Lung (tissue), 12 donors: ENCODE measurements around the gene ZNF764. TPM values are rescaled to one million over a fixed set of nuclear protein-coding genes. Genes with fewer than 3 reads are reported as not detected.

Experiments used
- ATAC-seq: fragments of 200-7000 bp; cut with Tn5 transposase; one replicate; pipeline ENCODE4 v1.9.1; 2020; ENCODE audit warnings: moderate number of reproducible peaks; ENCODE audit not compliant: insufficient read depth, low FRiP score
- DNase-seq, 3 donors: peaks; one replicate each; pipeline ENCODE4 v3.0.0-alpha.2; 2013 to 2017
- H3K27ac ChIP-seq, 2 donors: one replicate each; pipeline ENCODE4 v1.5.1; 2013; ENCODE audit warnings: mild to moderate bottlenecking in 2 of 2, moderate library complexity in 2 of 2, control low read depth in 1 of 2, inconsistent platforms in 1 of 2, low read depth in 1 of 2, low read length in 1 of 2
- H3K27me3 ChIP-seq, 3 donors: one replicate each; pipeline ENCODE4 v1.5.1; 2013; ENCODE audit warnings: low read length in 2 of 3; ENCODE audit not compliant: control insufficient read depth in 3 of 3, insufficient read depth in 3 of 3
- H3K36me3 ChIP-seq, 4 donors: one replicate each; pipeline ENCODE4 v1.5.1; 2013; ENCODE audit warnings: low read length in 4 of 4, mild to moderate bottlenecking in 1 of 4, moderate library complexity in 1 of 4; ENCODE audit not compliant: control insufficient read depth in 4 of 4, insufficient read depth in 4 of 4
- H3K4me1 ChIP-seq, 5 donors: one replicate each; pipeline ENCODE4 v1.5.1; 2013; ENCODE audit warnings: low read length in 5 of 5, mild to moderate bottlenecking in 2 of 5, moderate library complexity in 1 of 5; ENCODE audit not compliant: control insufficient read depth in 5 of 5, insufficient read depth in 5 of 5
- H3K4me3 ChIP-seq: one replicate; pipeline ENCODE4 v1.5.1; 2013; ENCODE audit warnings: mild to moderate bottlenecking, control low read depth, moderate library complexity
- H3K9ac ChIP-seq, 2 donors: one replicate each; pipeline ENCODE4 v1.5.1; 2013; ENCODE audit warnings: low read length in 2 of 2, control low read depth in 1 of 2; ENCODE audit not compliant: insufficient read depth in 1 of 2
- H3K9me3 ChIP-seq, 4 donors: one replicate each; pipeline ENCODE4 v1.5.1; 2013; ENCODE audit warnings: low read length in 3 of 4, mild to moderate bottlenecking in 1 of 4, moderate library complexity in 1 of 4; ENCODE audit not compliant: control insufficient read depth in 4 of 4, insufficient read depth in 3 of 4
- WGBS, 2 donors: extraction: QIAGEN DNeasy Blood & Tissue Kit; methylation state at CpG; one replicate each; pipeline ENCODE4 v1.1.7; 2013; 5-methylcytosine and 5-hydroxymethylcytosine counted together
- polyA plus RNA-seq, 2 donors: library from polyadenylated mRNA; stranded (reverse); fragments of 200-250 nt; gene quantifications; one replicate each; pipeline ENCODE4 v1.2.1, GENCODE V29; 2013
- total RNA-seq, 2 donors: library from RNA; depleted of rRNA in 1 of 2; stranded (reverse); fragments of >200 nt in 1 of 2; gene quantifications; one replicate each; pipeline ENCODE4 v1.2.1, GENCODE V29; 2014 to 2021
- TF ChIP-seq, protein P1 (sequence below): IDR thresholded peaks from 2 replicates; pipeline ENCODE4 v1.5.1; 2012; ENCODE audit warnings: mild to moderate bottlenecking; ENCODE audit errors: control extremely low read depth, extremely low read depth
- donor health status: control.
- donor health status: control.
- donor health status: Bipolar disorder and iron deficiency.
- donor health status: healthy.
- donor health status: DM: yes; HTN: yes; CAD: no.

Gene ZNF764
- total and polyA plus RNA-seq, 4 donors, result 4.9 to 12.6 (median 8.3) TPM

GRCh38 chr16:30561089-30561816, 3.1 kb upstream of the ZNF764 start:
- TF ChIP-seq, protein P1, sequence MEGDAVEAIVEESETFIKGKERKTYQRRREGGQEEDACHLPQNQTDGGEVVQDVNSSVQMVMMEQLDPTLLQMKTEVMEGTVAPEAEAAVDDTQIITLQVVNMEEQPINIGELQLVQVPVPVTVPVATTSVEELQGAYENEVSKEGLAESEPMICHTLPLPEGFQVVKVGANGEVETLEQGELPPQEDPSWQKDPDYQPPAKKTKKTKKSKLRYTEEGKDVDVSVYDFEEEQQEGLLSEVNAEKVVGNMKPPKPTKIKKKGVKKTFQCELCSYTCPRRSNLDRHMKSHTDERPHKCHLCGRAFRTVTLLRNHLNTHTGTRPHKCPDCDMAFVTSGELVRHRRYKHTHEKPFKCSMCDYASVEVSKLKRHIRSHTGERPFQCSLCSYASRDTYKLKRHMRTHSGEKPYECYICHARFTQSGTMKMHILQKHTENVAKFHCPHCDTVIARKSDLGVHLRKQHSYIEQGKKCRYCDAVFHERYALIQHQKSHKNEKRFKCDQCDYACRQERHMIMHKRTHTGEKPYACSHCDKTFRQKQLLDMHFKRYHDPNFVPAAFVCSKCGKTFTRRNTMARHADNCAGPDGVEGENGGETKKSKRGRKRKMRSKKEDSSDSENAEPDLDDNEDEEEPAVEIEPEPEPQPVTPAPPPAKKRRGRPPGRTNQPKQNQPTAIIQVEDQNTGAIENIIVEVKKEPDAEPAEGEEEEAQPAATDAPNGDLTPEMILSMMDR, result no peak
- DNase-seq, result peak in 1 of 3 donors; percentile 32
- ATAC-seq, result no peak
- H3K27ac ChIP-seq, result peak overlapping the region; percentile 3 to 92
- H3K9me3 ChIP-seq, result no peaks in the 10 kb centered on the region
- H3K9ac ChIP-seq, result peak overlapping the region in 1 of 2 donors; percentile 62
- peaks cover 0 to 10% (median 0%) of the 10 kb centered on the region in 5 donors for H3K4me1 ChIP-seq
- no peaks in the 10 kb centered on the region for H3K27me3 ChIP-seq
- 11 to 13% methylated on average over 46 of the region's 46 CpGs for WGBS, 2 donors
- peak overlapping the region; percentile 54 for H3K4me3 ChIP-seq
- no peaks in the 10 kb centered on the region for H3K36me3 ChIP-seq

DNA sequence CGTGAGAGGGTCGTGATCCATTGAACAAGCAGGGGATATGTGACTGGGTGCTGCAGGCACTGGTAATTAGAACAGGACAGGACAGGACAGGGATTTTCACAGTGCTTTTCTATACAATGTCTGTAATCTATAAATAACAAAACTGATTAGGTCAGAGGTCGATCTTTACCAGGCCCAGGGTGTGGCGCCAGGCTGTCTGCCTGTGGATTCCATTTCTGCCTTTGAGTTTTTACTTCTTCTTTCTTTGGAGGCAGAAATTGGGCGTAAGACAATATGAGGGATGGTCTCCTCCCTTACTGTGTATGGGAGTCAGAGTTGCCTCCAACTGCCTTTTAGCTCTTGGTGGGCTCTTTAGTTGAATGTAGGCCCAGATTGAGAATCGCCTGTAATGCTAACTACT, 1.5 kb upstream of the ZNF764 start:
- WGBS, 2 donors, result 86 to 90% methylated on average over 6 of the region's 6 CpGs

DNA sequence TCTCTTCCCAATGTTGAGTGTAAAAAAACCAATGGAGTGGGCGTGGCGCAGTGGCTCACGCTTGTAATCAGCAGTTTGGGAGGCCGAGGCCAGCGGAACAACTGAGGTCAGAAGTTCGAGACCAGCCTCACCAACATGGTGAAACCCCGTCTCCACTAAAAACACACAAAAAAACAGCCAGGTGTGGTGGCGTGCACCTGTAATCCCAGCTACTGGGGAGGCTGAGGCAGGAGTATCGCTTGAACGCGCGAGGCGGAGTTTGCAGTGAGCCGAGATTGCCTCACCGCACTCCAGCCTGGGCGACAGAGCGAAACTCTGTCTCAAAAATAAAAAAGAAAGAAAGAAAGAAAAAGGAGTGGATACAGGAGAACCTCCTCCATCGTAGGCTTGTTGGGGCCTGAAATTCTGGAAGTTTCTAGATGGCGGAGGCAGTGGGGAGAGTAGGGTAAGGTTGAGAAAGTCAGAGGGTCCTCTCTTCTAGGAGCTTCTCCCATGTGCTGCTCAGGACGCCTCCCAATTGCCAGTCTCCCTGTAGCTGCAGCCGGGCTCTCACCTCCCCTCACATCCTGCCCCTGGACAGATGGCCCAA, 709 bp upstream of the ZNF764 start:
- no peaks in the 10 kb centered on the region for H3K9me3 ChIP-seq
- ATAC-seq (no peak), DNase-seq (no peak)
- peaks cover 0 to 10% (median 0%) of the 10 kb centered on the region in 5 donors for H3K4me1 ChIP-seq
- H3K27ac ChIP-seq, result peak overlapping the region; percentile 87 to 93
- H3K9ac ChIP-seq, result peak overlapping the region in 1 of 2 donors; percentile 43
- 86 to 89% methylated on average over 21 of the region's 21 CpGs for WGBS, 2 donors
- H3K27me3 ChIP-seq, result no peaks in the 10 kb centered on the region
- TF ChIP-seq, protein P1, result no peak
- H3K4me3 ChIP-seq, result no peak overlapping the region
- peaks cover 0 to 18% (median 4%) of the 10 kb centered on the region in 4 donors for H3K36me3 ChIP-seq

More for the DNA sequence above, 1.5 kb upstream of the ZNF764 start:
- H3K4me3 ChIP-seq, result no peak overlapping the region
- TF ChIP-seq, protein P1, result no peak
- no peak overlapping the region for H3K27ac ChIP-seq
- no peak for DNase-seq
- no peak for ATAC-seq
- H3K27me3 ChIP-seq, result no peaks in the 10 kb centered on the region
- no peak overlapping the region for H3K9ac ChIP-seq
- H3K4me1 ChIP-seq, result peaks cover 0 to 10% (median 0%) of the 10 kb centered on the region in 5 donors
- peaks cover 0 to 14% (median 4%) of the 10 kb centered on the region in 4 donors for H3K36me3 ChIP-seq
- H3K9me3 ChIP-seq, result no peaks in the 10 kb centered on the region
